ENCODE measurements around the gene ANKRD12. TPM values are rescaled to one million over a fixed set of nuclear protein-coding genes. Genes with fewer than 3 reads are reported as not detected.

The ANKRD12 gene
- total and polyA plus RNA-seq, 2 of the 4 experiments (the other 2 are of a cell fraction), result 2.6 to 12.9 TPM

DNA sequence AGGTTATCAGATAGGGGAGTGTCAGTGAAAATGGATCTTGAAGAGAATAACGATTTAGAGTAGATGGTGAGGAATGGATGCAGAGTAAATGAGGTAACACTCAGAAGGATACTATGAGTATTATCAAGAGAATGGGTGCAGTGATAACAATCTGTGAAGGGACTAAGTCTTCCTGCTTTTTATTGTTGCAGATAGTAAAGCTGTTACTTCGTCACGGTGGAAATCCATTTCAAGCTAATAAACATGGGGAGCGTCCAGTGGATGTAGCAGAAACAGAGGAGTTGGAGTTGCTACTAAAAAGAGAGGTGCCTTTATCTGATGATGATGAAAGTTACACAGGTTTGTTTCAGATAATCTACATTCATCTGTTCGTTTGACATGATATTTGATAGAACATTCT, 85.1 kb downstream of the ANKRD12 start:
- Histone ChIP-seq H3K4me3 (ENCODE audit: insufficient read depth, low read depth, low read length) (no peak overlapping the region), H3K23ac (ENCODE audit: low read depth, low read length) (no peak overlapping the region), H3K9ac (ENCODE audit: low read depth, low read length) (no peak overlapping the region), H3K4me2 (ENCODE audit: low read depth, low read length) (no peak overlapping the region), H2AK9ac (replicated peaks; ENCODE audit: low read depth, low read length, poor library complexity) (no peak overlapping the region), H3K56ac (ENCODE audit: extremely low read depth, insufficient read depth, low read length) (no peak overlapping the region), H3K9me3 (ENCODE audit: control insufficient read depth, insufficient read depth, low read length) (no peaks in the 10 kb centered on the region), H3K27ac (ENCODE audit: insufficient read depth, low read length) (no peak overlapping the region), H4K91ac (ENCODE audit: insufficient read depth, low read depth, low read length) (no peak overlapping the region), H2BK120ac (ENCODE audit: low read depth, low read length) (no peak overlapping the region), H3K79me1 (ENCODE audit: low read depth in 1 of 2, low read length in 2 of 2) (peaks cover 3 to 9% of the 10 kb centered on the region in 2 experiments; a peak in 2 of 4 replicates), H2AK5ac (ENCODE audit: low read depth, low read length) (no peak overlapping the region), H2BK20ac (ENCODE audit: low read depth, low read length) (no peak overlapping the region), H3K14ac (replicated peaks; ENCODE audit: low read depth, low read length) (no peak overlapping the region), H3K36me3 (ENCODE audit: control insufficient read depth, insufficient read depth, low read length) (peaks cover 19% of the 10 kb centered on the region), H3K27me3 (ENCODE audit: control insufficient read depth, insufficient read depth, low read length) (no peaks in the 10 kb centered on the region), H3K4ac (ENCODE audit: low read depth, low read length) (no peak overlapping the region), H2AFZ (replicated peaks; ENCODE audit: low read length, poor library complexity) (no peak overlapping the region), H3K9me1 (ENCODE audit: insufficient read depth, low read length) (no peaks in the 10 kb centered on the region), H4K5ac (ENCODE audit: low read depth, low read length) (no peak overlapping the region), H2BK15ac (ENCODE audit: low read depth, low read length) (no peak overlapping the region), H3K4me1 (ENCODE audit: control insufficient read depth, insufficient read depth, low read length) (no peaks in the 10 kb centered on the region), H2BK5ac (ENCODE audit: low read depth, low read length, poor library complexity, severe bottlenecking) (no peak overlapping the region), H4K20me1 (ENCODE audit: insufficient read depth, low read length) (no peaks in the 10 kb centered on the region), H3K18ac (ENCODE audit: low read depth, low read length) (no peak overlapping the region), H4K8ac (ENCODE audit: low read depth in 2 of 2, low read length in 2 of 2) (no peak overlapping the region)
- TF ChIP-seq FOS (IDR thresholded peaks at IDR 0.05; ENCODE audit: low read depth, low read length) (no peak), ELK1 (IDR thresholded peaks at IDR 0.05; ENCODE audit: borderline replicate concordance, low read depth, low read length) (no peak), RCOR1 (IDR thresholded peaks at IDR 0.05; ENCODE audit: insufficient replicate concordance, low read length) (no peak), RFX5 (IDR thresholded peaks at IDR 0.05; ENCODE audit: low read depth, low read length) (no peak), CEBPB (IDR thresholded peaks at IDR 0.05; ENCODE audit: low read depth, low read length) (no peak), MAZ (IDR thresholded peaks at IDR 0.05; ENCODE audit: borderline replicate concordance, low read depth, low read length) (no peak), RAD21 (IDR thresholded peaks at IDR 0.05; ENCODE audit: low read length) (no peak), POLR2A (IDR thresholded peaks at IDR 0.05; ENCODE audit: low read depth, low read length) (no peak), SMC3 (IDR thresholded peaks at IDR 0.05; ENCODE audit: low read depth, low read length) (no peak), MAFK (IDR thresholded peaks at IDR 0.05; ENCODE audit: low read depth, low read length) (no peak), NFE2L2 (IDR thresholded peaks at IDR 0.05; ENCODE audit: low read depth, low read length) (no peak)
- TF ChIP-seq, protein P1, sequence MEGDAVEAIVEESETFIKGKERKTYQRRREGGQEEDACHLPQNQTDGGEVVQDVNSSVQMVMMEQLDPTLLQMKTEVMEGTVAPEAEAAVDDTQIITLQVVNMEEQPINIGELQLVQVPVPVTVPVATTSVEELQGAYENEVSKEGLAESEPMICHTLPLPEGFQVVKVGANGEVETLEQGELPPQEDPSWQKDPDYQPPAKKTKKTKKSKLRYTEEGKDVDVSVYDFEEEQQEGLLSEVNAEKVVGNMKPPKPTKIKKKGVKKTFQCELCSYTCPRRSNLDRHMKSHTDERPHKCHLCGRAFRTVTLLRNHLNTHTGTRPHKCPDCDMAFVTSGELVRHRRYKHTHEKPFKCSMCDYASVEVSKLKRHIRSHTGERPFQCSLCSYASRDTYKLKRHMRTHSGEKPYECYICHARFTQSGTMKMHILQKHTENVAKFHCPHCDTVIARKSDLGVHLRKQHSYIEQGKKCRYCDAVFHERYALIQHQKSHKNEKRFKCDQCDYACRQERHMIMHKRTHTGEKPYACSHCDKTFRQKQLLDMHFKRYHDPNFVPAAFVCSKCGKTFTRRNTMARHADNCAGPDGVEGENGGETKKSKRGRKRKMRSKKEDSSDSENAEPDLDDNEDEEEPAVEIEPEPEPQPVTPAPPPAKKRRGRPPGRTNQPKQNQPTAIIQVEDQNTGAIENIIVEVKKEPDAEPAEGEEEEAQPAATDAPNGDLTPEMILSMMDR (conservative IDR thresholded peaks at IDR 0.05; ENCODE audit: low read depth, low read length), result no peak
- TF ChIP-seq, protein P2, sequence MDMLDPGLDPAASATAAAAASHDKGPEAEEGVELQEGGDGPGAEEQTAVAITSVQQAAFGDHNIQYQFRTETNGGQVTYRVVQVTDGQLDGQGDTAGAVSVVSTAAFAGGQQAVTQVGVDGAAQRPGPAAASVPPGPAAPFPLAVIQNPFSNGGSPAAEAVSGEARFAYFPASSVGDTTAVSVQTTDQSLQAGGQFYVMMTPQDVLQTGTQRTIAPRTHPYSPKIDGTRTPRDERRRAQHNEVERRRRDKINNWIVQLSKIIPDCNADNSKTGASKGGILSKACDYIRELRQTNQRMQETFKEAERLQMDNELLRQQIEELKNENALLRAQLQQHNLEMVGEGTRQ (IDR thresholded peaks at IDR 0.05; ENCODE audit: low read depth, low read length), result no peak
- CTCF ChIA-PET, result interaction anchor here (1.5 kb wide), 1 partner anchor 17 kb away, joined by 3 read pairs; no protein-coding TSS in a partner anchor
- intact Hi-C loops (cut with micrococcal nuclease), result no loop called here
- WGBS, 2 experiments (ENCODE audit: extremely low coverage in 2 of 2, insufficient read length in 1 of 2), result 91 to 100% methylated on average over 1 of the region's 5 CpGs
- BruUV-seq (replicated peaks), result no TSS peak
- dilution Hi-C loops (cut with HindIII; ENCODE audit: low sequenced_read_pairs, unreplicated experiment), result no loop called here
- DNase-seq (no peak), ATAC-seq (ENCODE audit: low read depth) (no peak)
- POLR2A ChIA-PET (ENCODE audit: unreplicated experiment), result interaction anchor here (0.7 kb wide), 1 partner anchor 118 kb away, joined by 3 read pairs; no protein-coding TSS in a partner anchor
- in situ Hi-C loops (cut with MboI; ENCODE audit: low sequenced_read_pairs), result no loop called here
